Suppressor macrophage treated with lipopolysaccharide for 4 hours (primary cell): ENCODE measurements around the gene SLC30A3.

Experiments
- DNase-seq: peaks from one replicate; pipeline ENCODE4 v3.0.0-alpha.2; 2020

Gene SLC30A3

DNA sequence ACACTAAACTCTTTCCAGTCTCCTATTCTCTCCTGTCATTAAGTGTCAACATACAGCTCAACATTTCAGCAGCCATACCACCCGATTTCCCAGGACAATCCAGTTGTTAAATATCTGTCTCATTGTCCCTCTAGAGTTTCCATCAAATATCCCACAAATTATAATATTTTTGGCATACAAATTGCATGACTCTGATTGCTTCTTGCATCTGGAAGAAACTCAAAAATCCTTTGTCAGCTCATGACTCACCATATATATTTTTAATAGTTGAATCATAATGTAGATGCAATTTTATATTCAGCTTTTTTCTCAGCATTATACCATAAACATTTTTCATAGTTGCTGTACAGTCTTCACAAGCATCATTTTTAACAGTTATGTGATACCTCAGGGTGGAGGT is 7.2 kb downstream of the SLC30A3 start:
- no peak for DNase-seq

GRCh38 chr2:27255187-27255586 is 7.7 kb downstream of the SLC30A3 start:
- DNase-seq: no peak

DNA sequence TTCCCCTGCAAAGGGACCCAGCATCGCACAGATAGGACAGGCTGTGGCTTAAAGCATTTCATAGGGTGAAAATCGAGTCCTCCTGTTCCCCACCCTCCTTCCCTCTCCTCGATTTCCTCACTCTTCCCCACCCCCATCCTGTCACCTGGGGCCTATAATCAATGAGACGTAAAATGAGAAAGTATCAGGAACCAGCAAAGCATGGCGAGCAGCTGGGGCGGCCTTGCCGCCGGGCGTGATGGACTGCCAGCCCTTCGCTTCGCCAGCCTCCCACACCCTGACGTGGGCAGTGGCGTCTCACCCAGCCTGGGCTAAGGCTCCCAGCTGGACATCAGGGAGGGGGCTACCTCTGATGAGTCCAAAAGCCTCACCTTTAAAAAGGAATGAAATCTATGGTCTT is 11.1 kb downstream of the SLC30A3 start:
- DNase-seq: no peak

DNA sequence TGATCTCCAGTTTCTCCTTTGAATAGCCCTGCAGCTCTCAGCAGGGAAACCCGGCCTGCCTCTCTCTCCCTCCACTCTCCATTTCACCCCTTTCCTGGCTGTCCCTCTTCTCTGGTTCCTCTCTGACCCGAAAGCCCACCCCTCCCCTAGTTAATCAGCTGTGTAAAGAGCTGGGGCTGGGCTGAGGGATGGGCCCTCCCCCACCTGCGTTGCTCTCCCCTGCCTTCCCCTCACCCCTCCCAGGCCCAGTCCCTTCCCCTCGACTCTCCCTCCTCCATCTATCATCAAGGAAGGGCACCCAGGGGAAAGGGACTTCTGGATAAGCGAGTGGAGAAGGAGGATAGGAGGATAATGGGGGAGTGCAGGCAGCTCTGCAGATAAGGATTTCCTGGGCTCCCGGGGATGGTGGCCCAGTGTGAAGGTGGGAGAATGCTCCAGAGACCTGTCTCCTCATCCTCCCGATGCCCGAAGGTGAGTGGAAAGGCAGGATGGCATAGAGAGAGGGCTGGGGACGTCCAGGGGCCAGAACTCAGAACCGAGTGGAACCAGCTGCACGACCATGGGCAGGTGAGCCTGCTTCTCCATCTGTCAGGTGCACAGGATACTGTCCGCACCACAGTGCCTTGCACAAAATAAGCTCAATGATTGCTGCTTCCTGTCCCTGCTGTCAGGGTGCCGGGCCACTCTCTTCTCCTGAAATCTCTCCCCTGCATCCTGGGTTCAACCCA is 12.0 kb downstream of the SLC30A3 start:
- no peak for DNase-seq

- peak; percentile 79 for DNase-seq
Measured at GRCh38 chr2:27249891-27250651, 12.8 kb downstream of the SLC30A3 start.

DNA sequence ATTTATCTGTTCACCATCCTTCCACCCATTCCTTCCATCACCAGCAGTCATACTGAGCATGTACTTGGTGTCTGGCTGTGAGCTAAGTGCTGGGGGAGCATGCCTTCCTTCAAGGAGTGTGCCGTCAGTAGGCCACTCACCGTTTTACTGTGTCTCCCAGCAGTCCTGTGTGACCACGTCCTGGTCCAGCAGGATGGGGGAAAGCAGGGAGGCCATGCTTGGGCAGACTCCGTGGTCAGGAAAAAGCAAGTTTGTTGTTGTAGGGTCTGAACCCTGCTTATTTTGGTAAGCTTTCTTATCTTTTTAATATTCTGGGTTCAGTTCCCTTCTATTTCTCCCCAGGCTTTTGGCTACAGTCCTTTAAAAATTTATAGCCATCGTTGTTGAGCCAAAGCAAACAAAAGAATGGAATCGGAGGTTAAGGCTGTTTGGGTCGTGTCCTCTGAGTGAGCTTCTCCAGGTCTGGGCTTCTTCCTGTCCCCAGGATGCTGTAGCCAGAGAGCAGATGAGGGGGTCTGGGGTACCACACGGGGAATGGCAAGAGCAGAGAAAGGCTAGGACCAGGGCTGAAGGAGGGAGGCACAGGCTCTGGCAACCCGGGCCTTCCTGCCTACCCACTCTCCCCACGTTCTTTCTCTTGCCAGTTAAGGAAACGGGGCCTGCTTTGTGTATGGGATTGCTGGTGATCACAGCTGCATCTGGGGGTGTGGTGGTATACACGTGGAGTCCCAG is 13.5 kb downstream of the SLC30A3 start:
- no peak for DNase-seq

GRCh38 chr2:27247893-27248292 is 15.0 kb downstream of the SLC30A3 start:
- DNase-seq: no peak

DNA sequence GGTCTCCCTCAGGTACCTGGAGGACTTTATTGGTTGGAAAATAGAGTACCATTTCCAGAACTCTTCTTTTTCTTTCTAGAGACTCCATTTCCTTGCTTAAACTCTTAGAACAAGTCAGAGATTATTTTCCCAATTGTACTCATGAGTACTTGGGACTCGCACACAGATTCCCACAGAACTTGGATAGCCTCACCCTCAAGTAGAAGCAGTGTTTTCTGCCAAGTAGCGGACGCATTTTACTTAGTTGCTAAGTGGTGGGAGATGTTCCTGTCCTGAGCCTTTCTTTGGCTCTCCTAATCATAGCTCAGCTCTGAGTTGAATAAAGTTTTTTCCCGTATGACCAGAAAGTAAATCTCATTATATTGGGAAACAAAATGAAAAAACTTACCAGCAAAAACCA is 17.2 kb downstream of the SLC30A3 start:
- no peak for DNase-seq

DNA sequence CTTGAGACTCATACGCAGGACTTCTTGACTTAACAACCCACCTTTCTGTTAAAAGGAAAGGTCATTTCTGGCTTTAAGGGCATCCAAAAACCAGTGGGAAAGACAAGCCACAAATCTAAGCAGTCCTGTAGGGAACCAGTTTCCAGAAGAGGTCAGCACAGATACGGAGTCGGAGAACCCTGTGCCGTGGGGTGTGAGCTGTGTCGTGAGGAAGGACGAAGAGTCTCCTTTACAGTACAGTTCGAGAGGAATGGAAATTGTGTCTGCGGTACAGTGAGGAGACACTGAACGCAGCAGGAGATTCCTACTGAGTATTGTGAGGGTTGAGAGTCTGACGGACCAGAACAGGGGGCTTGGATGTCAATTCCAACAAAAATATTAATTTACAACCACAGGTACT is 17.7 kb downstream of the SLC30A3 start:
- DNase-seq: no peak

DNA sequence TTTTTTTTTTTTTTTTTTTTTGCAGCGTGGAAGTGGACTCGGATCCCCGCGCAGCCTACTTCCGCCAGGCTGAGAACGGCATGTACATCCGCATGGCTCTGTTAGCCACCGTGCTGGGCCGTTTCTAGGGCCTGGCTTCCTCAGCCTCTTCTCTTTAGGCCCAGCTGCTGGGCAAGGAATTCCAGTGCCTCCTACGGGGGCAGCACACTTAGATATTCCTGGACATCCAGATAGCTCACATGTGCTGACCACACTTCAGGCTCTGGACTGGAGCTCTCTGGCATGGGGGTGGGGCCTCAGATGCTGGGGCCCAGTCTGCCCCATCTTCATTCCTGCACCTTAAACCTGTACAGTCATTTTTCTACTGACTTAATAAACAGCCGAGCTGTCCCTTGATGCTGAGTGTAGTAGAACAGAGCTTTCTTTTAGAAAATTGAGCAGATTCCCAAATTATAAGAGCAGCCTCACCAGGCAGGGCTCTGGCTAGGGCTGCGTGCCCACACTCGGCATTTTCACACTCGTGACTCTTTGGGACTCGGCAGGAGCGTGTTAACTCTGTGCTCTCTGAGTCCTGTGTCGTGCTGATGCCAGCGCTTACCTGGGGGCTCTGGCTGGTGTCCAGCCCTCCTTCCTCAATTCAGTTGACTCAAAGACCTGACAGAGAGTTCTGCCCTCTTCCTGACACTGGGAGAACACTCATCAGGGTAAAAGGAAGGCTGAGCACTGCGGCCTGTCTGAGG is 19.3 kb downstream of the SLC30A3 start:
- DNase-seq: no peak

GRCh38 chr2:27242614-27242951 is 20.3 kb downstream of the SLC30A3 start:
- no peak for DNase-seq

GRCh38 chr2:27241761-27242613 is 20.9 kb downstream of the SLC30A3 start:
- DNase-seq: no peak

DNA sequence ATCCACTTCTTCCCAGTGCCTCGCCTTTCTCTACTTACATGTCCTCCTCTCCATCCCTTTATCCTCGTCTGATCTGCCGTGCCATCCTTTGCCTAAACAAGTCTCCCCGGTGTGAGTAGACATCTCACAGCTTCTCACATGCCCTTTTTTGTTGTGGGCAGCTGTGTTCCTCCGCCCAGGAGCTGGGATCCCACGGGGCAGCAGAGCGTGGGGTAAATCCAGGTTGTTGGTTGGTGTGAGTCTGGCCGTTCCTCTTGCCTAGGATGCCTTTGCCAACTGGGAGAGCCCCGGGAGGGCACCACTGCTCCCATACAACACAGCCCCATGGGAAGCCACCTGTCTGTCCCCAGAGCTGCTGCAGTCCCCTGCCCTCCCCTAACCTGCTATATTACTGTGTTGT is 22.4 kb downstream of the SLC30A3 start:
- DNase-seq: no peak

GRCh38 chr2:27238976-27239375 is 23.9 kb downstream of the SLC30A3 start:
- DNase-seq: no peak

- DNase-seq: no peak
Measured at GRCh38 chr2:27237341-27237945, 25.4 kb downstream of the SLC30A3 start.

DNA sequence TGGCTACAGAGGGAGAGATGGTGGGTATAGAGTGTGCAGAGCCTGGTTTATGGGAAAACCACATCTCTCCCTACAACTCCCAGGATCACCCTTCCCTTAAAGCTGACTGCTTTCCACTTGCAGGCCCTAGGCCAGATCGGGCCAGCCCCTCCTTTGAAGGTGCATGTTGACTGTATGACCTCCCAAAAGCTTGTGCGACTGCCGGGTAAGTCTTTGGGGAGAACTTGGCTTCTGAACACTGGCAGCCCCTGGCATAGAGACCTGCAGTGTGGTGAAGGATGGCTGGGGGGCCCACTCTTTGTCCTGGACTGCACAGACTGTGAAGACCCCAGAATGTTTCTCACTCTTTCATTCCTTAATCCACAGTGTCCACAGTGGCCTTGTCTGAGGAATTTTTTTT is 26.2 kb downstream of the SLC30A3 start:
- DNase-seq: no peak

DNA sequence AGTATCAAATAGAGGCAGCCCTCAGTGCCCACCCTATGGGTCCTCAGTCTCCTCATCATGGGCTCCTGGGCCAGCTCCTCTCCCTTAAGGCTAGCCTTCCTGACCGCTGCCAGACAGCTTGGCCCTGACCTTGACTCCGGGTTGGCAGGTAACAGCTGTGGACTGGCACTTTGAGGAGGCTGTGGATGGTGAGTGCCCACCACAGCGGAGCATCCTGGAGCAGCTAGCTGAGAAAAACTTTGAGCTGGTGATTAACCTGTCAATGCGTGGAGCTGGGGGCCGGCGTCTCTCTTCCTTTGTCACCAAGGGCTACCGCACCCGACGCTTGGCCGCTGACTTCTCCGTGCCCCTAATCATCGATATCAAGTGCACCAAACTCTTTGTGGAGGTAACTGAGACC is 26.7 kb downstream of the SLC30A3 start:
- DNase-seq: no peak

GRCh38 chr2:27233341-27233740 is 29.5 kb downstream of the SLC30A3 start:
- no peak for DNase-seq

DNA sequence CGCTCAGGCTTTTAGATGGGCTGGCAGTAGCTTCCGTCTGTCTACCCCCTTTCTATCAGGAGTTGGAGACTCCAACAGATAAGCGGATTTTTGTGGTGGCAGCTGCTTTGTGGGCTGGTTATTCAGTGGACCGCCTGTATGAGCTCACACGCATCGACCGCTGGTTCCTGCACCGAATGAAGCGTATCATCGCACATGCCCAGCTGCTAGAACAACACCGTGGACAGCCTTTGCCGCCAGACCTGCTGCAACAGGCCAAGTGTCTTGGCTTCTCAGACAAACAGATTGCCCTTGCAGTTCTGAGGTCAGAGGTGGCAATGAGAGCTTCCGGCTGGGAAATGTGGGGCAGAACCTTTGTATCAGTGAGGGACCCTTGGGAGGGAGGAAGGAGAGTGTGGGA is 30.9 kb downstream of the SLC30A3 start:
- no peak for DNase-seq

GRCh38 chr2:27227501-27227900 is 35.3 kb downstream of the SLC30A3 start:
- no peak for DNase-seq

GRCh38 chr2:27225526-27225925 is 37.3 kb downstream of the SLC30A3 start:
- DNase-seq: no peak

- no peak for DNase-seq
Measured at GRCh38 chr2:27223416-27223815, 39.4 kb downstream of the SLC30A3 start.
